Retinal pigment epithelial cell (primary cell): ENCODE measurements around the gene RAP1GDS1.

ENCODE experiments used
- DNase-seq: peaks from one replicate; pipeline ENCODE4 v3.0.0-alpha.2; 2010; ENCODE audit warnings: low read depth
- H3K4me3 ChIP-seq: 2 replicates; pipeline ENCODE4 v1.5.1; 2011; ENCODE audit warnings: mild to moderate bottlenecking, low read length, control low read depth, moderate library complexity
- TF ChIP-seq, protein P1 (sequence below): conservative IDR thresholded peaks from 2 replicates; pipeline ENCODE4 v1.5.1; 2011; ENCODE audit warnings: low read depth, low read length, control low read depth, inconsistent platforms

Gene RAP1GDS1

DNA sequence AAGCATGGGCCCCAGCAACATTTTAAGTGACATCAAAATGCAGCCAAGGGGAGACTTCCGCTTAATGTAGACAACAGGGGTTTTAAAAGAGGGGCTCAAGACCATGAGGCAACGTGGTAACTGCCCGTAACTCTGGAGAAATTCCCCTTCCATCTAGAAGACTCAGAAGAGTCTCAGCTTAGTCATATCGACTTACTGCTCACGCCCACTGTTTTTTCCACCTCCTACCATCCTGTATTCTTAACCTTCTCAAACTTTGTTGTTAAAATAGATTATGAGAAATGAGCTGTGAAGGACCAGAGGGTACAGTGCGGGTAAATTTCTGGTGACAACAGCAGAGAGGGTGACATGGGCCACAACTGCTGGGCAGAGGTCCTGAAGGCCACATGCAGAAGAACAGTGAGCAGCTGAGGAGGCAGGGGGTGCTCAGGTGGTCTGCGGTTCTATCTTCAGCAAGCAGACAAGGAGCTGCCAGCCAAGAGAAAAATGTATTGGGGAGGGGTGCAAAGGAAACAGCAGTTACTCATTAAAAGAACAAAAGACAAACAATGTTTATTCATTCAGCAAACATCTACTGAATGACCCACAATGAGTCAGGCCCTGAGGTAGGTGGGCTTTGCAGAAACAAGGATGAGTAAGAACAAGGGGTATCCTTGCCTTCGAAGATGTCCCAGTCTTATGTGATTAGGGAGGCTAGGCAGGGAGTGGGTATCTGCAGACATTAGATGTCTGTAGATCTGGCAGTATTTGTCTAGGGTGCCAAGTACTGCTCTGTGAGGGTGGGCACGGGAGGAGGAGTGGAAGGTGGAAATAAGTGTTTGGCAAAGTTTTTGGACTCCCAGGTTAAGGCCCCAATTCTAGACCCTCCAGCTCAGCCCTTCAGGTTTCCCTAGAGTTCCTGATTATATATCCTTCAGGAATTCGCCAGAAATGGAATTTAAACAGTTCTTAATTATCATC, 221.9 kb downstream of the RAP1GDS1 start:
- DNase-seq, result no peak
- no peak overlapping the region for H3K4me3 ChIP-seq
- TF ChIP-seq, protein P1, sequence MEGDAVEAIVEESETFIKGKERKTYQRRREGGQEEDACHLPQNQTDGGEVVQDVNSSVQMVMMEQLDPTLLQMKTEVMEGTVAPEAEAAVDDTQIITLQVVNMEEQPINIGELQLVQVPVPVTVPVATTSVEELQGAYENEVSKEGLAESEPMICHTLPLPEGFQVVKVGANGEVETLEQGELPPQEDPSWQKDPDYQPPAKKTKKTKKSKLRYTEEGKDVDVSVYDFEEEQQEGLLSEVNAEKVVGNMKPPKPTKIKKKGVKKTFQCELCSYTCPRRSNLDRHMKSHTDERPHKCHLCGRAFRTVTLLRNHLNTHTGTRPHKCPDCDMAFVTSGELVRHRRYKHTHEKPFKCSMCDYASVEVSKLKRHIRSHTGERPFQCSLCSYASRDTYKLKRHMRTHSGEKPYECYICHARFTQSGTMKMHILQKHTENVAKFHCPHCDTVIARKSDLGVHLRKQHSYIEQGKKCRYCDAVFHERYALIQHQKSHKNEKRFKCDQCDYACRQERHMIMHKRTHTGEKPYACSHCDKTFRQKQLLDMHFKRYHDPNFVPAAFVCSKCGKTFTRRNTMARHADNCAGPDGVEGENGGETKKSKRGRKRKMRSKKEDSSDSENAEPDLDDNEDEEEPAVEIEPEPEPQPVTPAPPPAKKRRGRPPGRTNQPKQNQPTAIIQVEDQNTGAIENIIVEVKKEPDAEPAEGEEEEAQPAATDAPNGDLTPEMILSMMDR, result no peak

DNA sequence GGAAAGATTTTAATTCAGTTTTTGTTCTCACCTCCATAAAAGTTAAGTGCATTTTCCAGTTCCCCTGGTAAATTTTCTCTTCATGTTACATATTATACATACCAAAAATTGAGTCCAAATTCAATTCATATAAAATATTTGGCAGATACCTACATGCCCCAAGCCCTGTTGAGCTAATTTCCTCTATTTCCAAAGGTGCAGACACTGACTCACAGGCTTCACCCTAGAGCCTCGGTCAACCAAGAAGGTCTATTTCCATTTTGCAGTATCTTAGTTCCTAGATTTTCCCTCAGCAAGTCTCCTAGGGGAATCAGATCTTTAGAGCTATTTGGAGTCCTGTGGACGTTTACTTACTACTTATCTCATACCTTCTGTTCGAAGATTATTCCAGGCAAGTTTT, 222.8 kb downstream of the RAP1GDS1 start:
- no peak overlapping the region for H3K4me3 ChIP-seq
- no peak for DNase-seq
- TF ChIP-seq, protein P1, result no peak

DNA sequence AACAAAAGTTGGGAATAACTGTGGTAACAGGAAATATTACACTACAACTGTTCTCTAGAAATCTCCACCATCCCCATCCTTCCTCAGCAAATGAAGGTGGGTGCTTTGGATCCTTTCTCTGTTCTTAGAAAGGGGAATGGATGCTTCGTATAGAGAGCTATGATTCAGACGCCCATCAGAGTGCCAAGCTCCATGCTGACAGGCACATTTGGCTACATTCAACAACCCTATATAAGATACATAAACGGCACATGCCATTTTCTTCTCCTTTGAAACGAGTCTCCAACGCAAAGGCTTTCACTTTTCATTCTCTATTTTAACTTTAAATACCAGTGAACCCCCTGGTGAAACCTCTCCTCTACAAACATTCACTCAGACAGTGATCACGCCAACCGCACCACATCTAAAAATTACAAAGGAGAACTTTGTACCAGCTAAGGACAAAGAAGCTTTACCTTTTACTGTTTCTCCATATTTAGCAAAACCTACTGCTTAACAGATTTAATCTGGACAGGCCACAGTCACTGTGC, 224.7 kb downstream of the RAP1GDS1 start:
- no peak for DNase-seq
- TF ChIP-seq, protein P1, result no peak
- H3K4me3 ChIP-seq, result no peak overlapping the region

DNA sequence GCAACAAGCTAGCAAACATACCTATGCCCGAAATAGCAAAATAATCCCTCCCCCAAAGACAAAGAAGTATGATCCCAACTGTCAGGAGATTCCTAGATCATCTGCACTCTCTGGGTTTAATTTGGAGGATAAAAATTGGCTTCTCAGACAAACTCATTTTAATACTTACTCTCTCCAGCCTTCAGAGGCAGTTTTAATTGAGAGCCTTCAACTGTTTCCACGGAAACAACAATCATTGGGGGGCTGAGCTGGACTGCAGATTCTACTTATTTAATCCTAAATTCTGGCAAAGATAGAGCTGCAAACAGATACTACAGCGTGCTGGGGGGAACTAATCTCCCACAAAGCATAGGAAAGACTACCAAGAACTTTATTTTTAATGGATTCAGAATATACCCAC, 229.1 kb downstream of the RAP1GDS1 start:
- H3K4me3 ChIP-seq, result no peak overlapping the region
- TF ChIP-seq, protein P1, result no peak
- DNase-seq, result no peak

DNA sequence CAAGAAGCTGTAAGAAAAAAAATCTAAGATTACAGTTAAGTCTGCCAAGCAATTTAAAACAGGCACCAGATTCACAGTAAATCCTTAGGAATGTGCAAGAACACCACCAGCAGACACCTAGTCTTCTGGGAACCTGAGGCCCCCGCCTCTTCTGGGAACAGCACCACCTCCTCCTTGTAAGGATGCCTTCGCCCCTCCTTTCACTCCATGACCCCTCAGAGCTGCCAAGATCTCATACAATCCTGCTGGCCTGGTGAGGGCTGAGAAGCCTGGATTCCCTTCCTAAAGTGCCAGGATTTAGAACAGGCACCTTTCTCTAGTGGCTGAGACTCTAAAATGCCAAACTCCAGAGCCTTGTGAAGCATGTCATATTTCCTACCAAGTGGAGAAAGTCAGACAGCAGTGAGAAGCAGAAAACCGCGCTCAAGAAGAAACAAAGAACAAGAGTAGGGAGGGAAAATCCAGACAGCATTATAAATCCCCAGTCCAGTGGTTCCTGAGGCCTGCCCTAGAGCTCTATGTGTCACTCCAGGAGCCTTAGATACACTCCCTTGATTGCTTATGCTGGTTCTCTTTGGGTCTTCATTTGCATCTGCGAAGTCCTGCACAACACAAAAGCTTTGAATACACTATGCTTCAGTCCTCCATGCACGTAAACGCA, 230.8 kb downstream of the RAP1GDS1 start:
- TF ChIP-seq, protein P1, result no peak
- no peak overlapping the region for H3K4me3 ChIP-seq
- peak; percentile 92 for DNase-seq

DNA sequence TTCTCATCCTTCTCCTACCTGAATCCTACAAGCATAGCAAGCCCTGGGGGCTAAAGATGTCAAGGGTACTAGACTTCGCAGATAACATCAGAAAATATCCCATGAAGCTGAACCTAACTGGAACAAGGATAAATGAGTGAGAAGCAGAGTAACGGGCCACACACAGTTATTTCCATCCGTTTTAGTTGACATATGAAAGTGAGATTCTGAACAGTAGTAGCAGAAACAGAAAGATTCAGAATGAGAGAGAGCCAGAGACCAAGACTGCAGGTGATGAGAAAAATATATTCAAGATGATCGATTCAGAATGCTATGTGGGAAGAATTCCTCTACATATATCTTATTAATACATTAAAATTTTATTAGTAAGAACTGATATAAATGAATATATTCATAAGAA, 232.1 kb downstream of the RAP1GDS1 start:
- TF ChIP-seq, protein P1, result no peak

More for the DNA sequence above, 232.1 kb downstream of the RAP1GDS1 start:
- no peak overlapping the region for H3K4me3 ChIP-seq
- no peak for DNase-seq
